ENCODE results near the gene SH3D19.

The SH3D19 gene

GRCh38 chr4:151182455-151182996 is 142.9 kb downstream of the SH3D19 start:
- DNase-seq = no peak

DNA sequence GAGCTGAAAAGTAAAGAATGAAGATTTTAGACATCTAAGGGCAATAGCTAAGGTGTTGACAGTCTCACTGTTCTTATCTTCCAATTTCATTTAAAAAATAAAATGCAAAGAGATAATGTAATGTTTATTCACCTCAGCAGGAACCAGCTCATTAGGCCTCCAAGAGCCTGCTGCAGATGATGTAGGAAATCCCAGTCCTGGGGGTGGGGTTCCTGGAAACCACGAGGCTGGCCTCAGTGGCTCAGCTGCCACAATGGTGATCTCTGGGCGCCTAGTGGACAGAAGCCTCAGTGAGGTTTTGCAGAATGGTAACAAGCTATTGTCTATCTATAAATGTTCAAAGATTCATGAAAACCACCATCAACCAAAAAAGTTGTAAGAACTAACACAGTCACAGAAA is 148.7 kb downstream of the SH3D19 start:
- DNase-seq = no peak

DNA sequence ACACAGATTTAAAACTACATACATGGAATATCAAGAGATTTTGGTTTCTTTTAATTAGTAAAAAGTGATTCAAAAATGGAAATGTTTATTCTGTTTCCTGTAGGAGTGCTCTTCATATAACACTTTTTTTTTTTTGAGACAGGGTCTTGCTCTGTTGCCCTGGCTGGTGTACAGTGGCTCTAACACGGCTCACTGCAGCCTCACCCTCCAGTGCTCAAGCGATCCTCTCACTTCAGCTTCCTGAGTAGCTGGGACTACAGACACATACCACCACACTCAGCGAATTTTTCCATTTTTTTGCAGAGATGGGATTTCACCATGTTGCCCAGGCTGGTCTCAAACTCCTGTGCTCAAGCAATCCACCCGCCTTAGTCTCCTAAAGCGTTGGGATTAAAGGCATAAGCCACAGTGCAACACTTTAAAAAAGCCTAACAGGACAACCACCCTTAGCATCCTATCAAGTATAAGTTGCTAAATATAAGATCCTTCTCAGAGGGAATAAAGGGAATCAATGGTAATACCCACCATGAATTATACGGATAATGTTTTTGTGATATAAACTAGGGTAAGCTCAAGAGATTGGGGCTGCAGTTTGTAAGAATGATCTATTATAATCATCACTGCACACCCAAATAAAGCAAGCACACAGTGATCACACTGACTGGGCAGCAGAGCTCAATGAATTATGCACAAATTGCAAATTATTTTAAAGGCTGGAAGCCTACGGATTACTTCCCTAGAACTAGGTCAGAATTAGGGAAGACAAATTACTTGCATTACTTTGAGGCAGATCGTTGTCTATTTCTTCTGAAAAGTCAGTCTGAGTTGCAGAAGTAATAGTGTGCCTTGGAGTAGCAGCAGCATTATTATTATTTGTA is 149.4 kb downstream of the SH3D19 start:
- DNase-seq = no peak

- DNase-seq = no peak
These were observed 150.2 kb downstream of the SH3D19 start for GRCh38 chr4:151175233-151175632.

GRCh38 chr4:151174784-151175183 is 150.6 kb downstream of the SH3D19 start:
- no peak for DNase-seq

GRCh38 chr4:151173871-151174270 is 151.5 kb downstream of the SH3D19 start:
- DNase-seq = no peak

- no peak for DNase-seq
These were observed 155.5 kb downstream of the SH3D19 start for GRCh38 chr4:151169900-151170299.

DNA sequence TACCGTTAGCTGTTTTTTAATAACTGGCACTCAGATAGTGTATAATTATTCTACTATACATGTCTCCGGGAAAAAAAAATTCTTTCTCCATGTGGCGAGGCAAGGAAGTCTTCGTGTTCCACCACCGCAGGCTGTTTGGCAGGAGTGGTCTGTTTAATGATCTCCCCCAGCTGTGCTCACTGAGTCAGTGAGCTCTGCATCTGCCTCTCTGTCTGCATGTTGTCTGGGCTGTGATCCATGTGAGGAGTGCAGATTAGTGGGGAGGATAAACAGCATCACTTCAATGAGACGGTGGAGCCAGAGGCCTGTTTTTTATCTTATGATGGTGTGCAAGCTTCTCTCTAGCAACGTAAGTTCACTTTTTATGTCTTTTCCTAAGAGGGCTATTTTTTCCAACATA is 156.2 kb downstream of the SH3D19 start:
- DNase-seq = no peak

- no peak for DNase-seq
These were observed 157.8 kb downstream of the SH3D19 start for GRCh38 chr4:151167561-151167960.

- DNase-seq = no peak
These were observed 158.8 kb downstream of the SH3D19 start for GRCh38 chr4:151166636-151167035.

DNA sequence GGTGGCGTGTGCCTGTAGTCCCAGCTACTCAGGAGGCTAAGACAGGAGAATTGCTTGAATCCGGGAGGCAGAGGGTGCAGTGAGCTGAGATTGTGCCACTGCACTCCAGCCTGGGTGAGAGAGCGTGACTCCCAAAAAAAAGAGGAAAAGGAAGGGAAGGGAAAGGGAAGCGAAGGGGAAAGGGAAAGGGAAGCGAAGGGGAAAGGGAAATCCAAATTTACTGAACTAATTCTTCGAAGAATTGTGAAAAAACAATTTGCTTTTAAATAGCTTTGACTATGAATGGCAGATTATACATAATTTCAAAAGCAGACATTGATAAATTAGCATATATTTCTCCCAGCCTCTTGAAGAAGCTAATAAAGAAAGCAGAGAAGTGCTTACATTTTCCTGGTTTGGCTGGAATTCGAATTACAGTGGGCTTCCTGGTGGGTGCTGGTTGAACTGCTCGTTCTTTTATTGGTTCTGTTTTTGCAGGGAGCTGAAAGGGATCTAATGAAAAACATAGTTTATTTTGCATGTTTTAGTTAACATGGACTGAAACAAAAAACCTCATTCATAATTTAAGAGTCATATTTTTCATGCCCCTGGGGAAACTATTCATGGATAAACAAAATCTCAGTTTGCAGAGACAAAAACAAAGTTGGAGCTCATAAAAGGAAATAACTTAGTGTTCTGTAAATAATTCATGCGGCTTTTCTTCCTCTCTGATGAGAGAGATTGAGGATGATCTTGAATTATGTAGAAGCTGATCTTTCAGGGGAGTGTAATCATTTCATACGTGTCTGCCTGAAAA is 160.0 kb downstream of the SH3D19 start:
- DNase-seq = no peak

DNA sequence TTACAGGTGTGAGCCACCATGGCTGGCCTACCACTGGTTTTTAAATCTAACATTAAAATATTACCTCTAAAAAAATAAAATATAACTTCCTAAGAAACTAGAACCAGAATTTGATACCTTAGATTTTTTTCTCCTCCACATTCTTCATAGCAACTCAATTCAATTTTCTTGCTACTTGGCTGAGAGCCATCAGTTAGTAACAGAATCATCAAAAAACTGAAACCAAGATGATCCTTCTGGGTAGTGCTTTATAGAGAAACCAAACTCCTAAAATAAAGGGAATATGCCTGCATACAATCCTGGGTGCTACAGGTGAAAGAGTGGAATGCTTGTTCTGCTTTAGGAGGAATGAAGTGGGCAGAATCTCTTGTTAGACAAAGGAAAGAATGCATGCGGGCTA is 161.6 kb downstream of the SH3D19 start:
- no peak for DNase-seq

DNA sequence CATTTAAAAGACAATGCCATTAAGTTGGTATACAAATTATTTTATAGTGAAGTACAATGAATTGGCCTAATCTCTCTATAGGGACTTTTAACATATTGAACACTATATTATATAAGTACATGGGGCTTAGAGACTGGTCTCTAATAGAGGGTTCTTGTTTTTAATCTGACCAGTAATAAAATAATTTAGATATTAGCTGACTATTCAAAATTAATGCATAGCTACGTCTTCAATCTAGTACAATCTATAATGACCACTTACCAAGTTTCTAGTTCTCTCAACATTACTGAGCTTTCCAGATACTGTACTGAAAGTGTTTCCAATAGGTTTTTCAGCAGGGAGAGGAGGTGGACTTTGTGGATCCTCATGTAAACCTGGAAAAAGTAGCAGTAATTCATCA is 166.4 kb downstream of the SH3D19 start:
- no peak for DNase-seq

GRCh38 chr4:151157543-151157942 is 167.9 kb downstream of the SH3D19 start:
- DNase-seq = no peak

DNA sequence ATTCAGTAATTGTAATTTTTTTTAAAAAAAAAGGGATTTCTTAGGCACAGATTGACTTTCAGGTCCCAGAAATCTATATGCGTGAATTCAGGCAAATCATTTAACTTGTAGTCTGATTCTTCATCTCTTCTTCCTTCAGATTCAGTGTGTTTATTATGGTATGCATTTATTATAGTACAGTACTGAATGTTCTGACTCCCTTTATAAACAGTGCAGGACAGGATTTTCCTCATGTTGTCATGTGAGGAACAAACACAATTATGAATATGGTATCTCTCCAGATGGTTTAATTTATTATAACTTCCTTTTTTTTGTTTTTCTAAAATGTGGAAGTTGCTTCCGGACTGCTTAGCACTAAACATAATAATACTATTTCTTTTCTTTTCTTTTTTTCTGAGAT is 171.8 kb downstream of the SH3D19 start:
- DNase-seq = no peak

- DNase-seq = no peak
These were observed 173.4 kb downstream of the SH3D19 start for GRCh38 chr4:151152028-151152427.

DNA sequence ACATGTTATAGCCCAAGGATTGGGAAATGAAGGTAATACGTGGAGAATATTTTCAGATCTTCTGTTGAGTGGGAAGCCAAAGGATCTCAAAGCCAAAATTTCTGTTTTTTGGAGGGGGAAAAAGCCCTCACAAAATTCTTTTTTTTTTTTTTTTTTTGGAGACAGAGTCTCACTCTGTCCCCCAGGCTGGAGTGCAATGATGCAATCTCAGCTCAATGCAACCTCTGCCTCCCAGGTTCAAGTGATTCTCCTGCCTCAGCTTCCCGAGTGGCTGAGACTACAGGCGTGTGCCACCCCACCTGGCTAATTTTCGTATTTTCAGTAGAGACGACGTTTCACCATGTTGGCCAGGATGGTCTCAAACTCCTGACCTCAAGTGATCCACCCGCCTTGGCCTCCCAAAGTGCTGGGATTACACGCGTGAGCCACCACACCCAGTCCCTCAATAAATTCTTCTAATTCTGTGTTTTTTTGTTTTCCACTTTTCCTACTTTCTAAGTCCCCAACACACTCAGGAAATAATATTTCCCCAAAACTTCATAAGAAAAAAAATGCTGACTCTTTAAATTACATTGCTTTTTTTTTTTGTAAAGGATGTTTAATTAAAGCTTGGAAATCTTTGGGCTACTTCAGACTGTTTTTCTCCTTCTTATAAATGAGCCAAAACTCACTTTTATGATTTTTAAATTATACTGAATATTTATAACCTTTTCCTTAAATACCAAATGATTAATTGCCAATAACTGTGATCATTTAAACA is 174.4 kb downstream of the SH3D19 start:
- DNase-seq = no peak

GRCh38 chr4:151148261-151148660 is 177.1 kb downstream of the SH3D19 start:
- no peak for DNase-seq

- DNase-seq = no peak
These were observed 178.4 kb downstream of the SH3D19 start for GRCh38 chr4:151147000-151147399.

DNA sequence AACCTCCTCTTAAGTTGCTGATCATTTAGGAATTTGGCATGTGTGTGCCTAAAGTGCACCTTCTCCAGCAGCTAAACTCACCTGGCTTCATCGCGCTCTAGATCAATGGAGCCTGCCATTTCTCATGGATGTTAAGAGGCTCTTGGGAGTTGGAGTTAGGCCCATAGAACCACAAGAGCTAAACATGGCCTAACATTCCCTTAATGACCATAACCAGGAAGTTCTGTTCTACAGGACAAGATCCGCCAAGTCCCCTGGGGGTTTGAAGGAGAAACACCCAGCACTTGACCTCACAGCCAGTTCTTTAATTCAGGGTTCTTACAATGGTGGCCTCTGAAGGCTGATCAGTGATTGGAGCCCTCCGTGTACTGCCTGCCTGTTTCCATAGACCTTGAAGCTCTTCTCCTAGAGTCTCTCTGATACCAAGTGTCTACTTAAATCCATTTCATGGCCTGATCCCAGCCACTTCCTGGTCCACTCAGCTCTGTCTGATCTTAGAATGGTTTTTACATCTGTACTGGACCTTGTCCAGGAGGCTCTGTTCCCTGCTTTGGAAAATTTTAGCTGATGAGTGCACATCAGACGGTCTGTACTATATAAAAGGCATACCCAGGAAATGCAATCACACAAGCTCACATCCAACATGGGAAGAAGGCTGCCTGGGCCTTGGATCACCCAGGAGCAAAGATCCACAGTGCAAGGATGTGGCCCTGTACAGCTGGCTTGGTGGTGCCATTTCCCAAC is 180.9 kb downstream of the SH3D19 start:
- DNase-seq = no peak

GRCh38 chr4:151143811-151144210 is 181.6 kb downstream of the SH3D19 start:
- DNase-seq = no peak

GRCh38 chr4:151143162-151143561 is 182.2 kb downstream of the SH3D19 start:
- peak; percentile 61 for DNase-seq

All from MV-4-11 (cell line).